ENCODE results near the gene ELMO1. TPM values are rescaled to one million over a fixed set of nuclear protein-coding genes. Genes with fewer than 3 reads are reported as not detected.

The ELMO1 gene
- total RNA-seq, 2 experiments from 2014 or later, result 65.2 to 67.7 TPM

- CTCF ChIA-PET, result no interaction called here
- POLR2A ChIA-PET, result no interaction called here
Observed at GRCh38 chr7:37356911-37357636, 91.6 kb downstream of the ELMO1 start.

- POLR2A ChIA-PET, result interaction anchor here (1.6 kb wide), 1 partner anchor 93 kb away, joined by 7 read pairs; no protein-coding TSS in a partner anchor
Observed at GRCh38 chr7:37354656-37355131, 94.0 kb downstream of the ELMO1 start.

GRCh38 chr7:37353949-37354655, 94.6 kb downstream of the ELMO1 start:
- ChIA-PET CTCF (interaction anchor here (1.0 to 4.3 kb wide), 11 partner anchors 11 to 153 kb away, joined by 3 to 29 read pairs (median 4); partner anchors contain the start of gene ELMO1), POLR2A (interaction anchor here (0.6 to 1.6 kb wide), 5 partner anchors 25 to 119 kb away, joined by 3 to 7 read pairs (median 3); no protein-coding TSS in a partner anchor)

More at GRCh38 chr7:37354656-37355131, 94.0 kb downstream of the ELMO1 start:
- CTCF ChIA-PET, result interaction anchor here (1.5 to 4.3 kb wide), 3 partner anchors 10 to 120 kb away, joined by 3 to 29 read pairs (median 4); no protein-coding TSS in a partner anchor

- ChIA-PET CTCF (interaction anchor here (0.6 to 4.3 kb wide), 14 partner anchors 10 to 159 kb away, joined by 3 to 29 read pairs (median 4); partner anchors contain the start of gene ELMO1), POLR2A (interaction anchor here (0.6 to 1.6 kb wide), 6 partner anchors 12 to 118 kb away, joined by 3 to 7 read pairs (median 3); no protein-coding TSS in a partner anchor)
Observed at GRCh38 chr7:37352974-37353948, 95.4 kb downstream of the ELMO1 start.

GRCh38 chr7:37352251-37352880, 96.3 kb downstream of the ELMO1 start:
- POLR2A ChIA-PET, result interaction anchor here (1.4 kb wide), 1 partner anchor 117 kb away, joined by 3 read pairs; no protein-coding TSS in a partner anchor
- CTCF ChIA-PET, result interaction anchor here (1.3 to 4.3 kb wide), 5 partner anchors 10 to 144 kb away, joined by 4 to 29 read pairs (median 13); partner anchors contain the start of gene ELMO1

- CTCF ChIA-PET, result interaction anchor here (1.3 to 4.3 kb wide), 4 partner anchors 9 to 143 kb away, joined by 5 to 29 read pairs (median 16); partner anchors contain the start of gene ELMO1
Observed at GRCh38 chr7:37351716-37352115, 96.9 kb downstream of the ELMO1 start.

GRCh38 chr7:37349979-37350590, 98.6 kb downstream of the ELMO1 start:
- ChIA-PET CTCF (interaction anchor here (1.4 kb wide), 1 partner anchor 61 kb away, joined by 5 read pairs; no protein-coding TSS in a partner anchor), POLR2A (no interaction called here)

More at GRCh38 chr7:37351716-37352115, 96.9 kb downstream of the ELMO1 start:
- POLR2A ChIA-PET, result interaction anchor here (0.7 kb wide), 1 partner anchor 1007 kb away, joined by 3 read pairs; no protein-coding TSS in a partner anchor

- CTCF ChIA-PET, result no interaction called here
- POLR2A ChIA-PET, result no interaction called here
Observed at GRCh38 chr7:37348982-37349381, 99.7 kb downstream of the ELMO1 start.

GRCh38 chr7:37346761-37347160, 101.9 kb downstream of the ELMO1 start:
- POLR2A ChIA-PET, result no interaction called here
- CTCF ChIA-PET, result no interaction called here

- ChIA-PET POLR2A (no interaction called here), CTCF (no interaction called here)
Observed at GRCh38 chr7:37344886-37345579, 103.6 kb downstream of the ELMO1 start.

GRCh38 chr7:37342688-37343471, 105.8 kb downstream of the ELMO1 start:
- CTCF ChIA-PET, result interaction anchor here (1.0 to 2.7 kb wide), 4 partner anchors 10 to 144 kb away, joined by 3 to 13 read pairs (median 3); no protein-coding TSS in a partner anchor
- POLR2A ChIA-PET, result interaction anchor here (1.0 kb wide), 1 partner anchor 52 kb away, joined by 4 read pairs; no protein-coding TSS in a partner anchor

- ChIA-PET CTCF (interaction anchor here (1.0 to 2.7 kb wide), 4 partner anchors 10 to 144 kb away, joined by 3 to 13 read pairs (median 4); no protein-coding TSS in a partner anchor), POLR2A (interaction anchor here (1.0 to 1.2 kb wide), 2 partner anchors 11 to 53 kb away, joined by 4 read pairs; no protein-coding TSS in a partner anchor)
Observed at GRCh38 chr7:37342176-37342687, 106.4 kb downstream of the ELMO1 start.

- ChIA-PET CTCF (interaction anchor here (0.6 kb wide), 1 partner anchor 901 kb away, joined by 3 read pairs; no protein-coding TSS in a partner anchor), POLR2A (interaction anchor here (1.2 kb wide), 1 partner anchor 12 kb away, joined by 4 read pairs; no protein-coding TSS in a partner anchor)
Observed at GRCh38 chr7:37341033-37341630, 107.5 kb downstream of the ELMO1 start.

- ChIA-PET POLR2A (no interaction called here), CTCF (no interaction called here)
Observed at GRCh38 chr7:37338966-37339365, 109.7 kb downstream of the ELMO1 start.

GRCh38 chr7:37337522-37337921, 111.1 kb downstream of the ELMO1 start:
- ChIA-PET CTCF (no interaction called here), POLR2A (no interaction called here)

Measured in activated CD8-positive, alpha-beta memory T cell treated with anti-CD3 and anti-CD28 coated beads for 36 hours (primary cell).